HEK293 (cell line): ENCODE results near the gene TMTC1.

Experiments used
- CTCF ChIA-PET: fragments of 350-600 bp; formaldehyde crosslinking; extraction: SDS; loops from one replicate; lab custom pipeline; 2021; ENCODE audit warnings: antibody characterized with exemption; lab: Yijun Ruan, JAX
- POLR2A ChIA-PET: fragments of 300-600 bp; formaldehyde crosslinking; extraction: SDS; loops from one replicate; lab custom pipeline; 2020; ENCODE audit warnings: antibody characterized with exemption, inconsistent platforms; lab: Yijun Ruan, JAX
- H3K27ac ChIP-seq: fragments of 200-500 bp; sonication (Bioruptor generic); 2 replicates; pipeline ENCODE4 v1.5.1; 2014; ENCODE audit warnings: low read depth, low read length, control low read depth, inconsistent platforms; ENCODE audit errors: extremely low read depth
- H3K36me3 ChIP-seq, 2 experiments: fragments of 200-500 bp in 1 of 2; sonication (Bioruptor generic) in 1 of 2; 1 replicate in 1 of 2; 2 replicates in 1 of 2; pipeline ENCODE4 v1.5.1; 2014 to 2017; ENCODE audit warnings: inconsistent platforms in 2 of 2, low read length in 2 of 2; ENCODE audit not compliant: control insufficient read depth in 2 of 2, insufficient read depth in 1 of 2
- H3K4me1 ChIP-seq: fragments of 200-500 bp; sonication (Bioruptor generic); 2 replicates; pipeline ENCODE4 v1.5.1; 2014; ENCODE audit warnings: mild to moderate bottlenecking, low read length, inconsistent platforms; ENCODE audit not compliant: control insufficient read depth, insufficient read depth
- H3K4me3 ChIP-seq: 2 replicates; pipeline ENCODE4 v1.5.1; 2011; ENCODE audit warnings: low read depth, mild to moderate bottlenecking, control low read depth, low read length, moderate library complexity
- H3K9me3 ChIP-seq: fragments of 200-500 bp; sonication (Bioruptor generic); 2 replicates; pipeline ENCODE4 v1.5.1; 2014; ENCODE audit warnings: low read depth, low read length, inconsistent platforms; ENCODE audit not compliant: control insufficient read depth, insufficient read depth
- ATF2 ChIP-seq: fragments of 450-650 bp; formaldehyde crosslinking; IDR thresholded peaks from 2 replicates; pipeline ENCODE4 v1.5.1; 2016; ENCODE audit warnings: missing biosample characterization, missing genetic modification characterization, low read depth
- BCL11A ChIP-seq: fragments of 450-650 bp; formaldehyde crosslinking; IDR thresholded peaks from 2 replicates; pipeline ENCODE4 v1.5.1; 2016; ENCODE audit warnings: low read depth, missing biosample characterization, missing genetic modification characterization
- ELK4 ChIP-seq: IDR thresholded peaks from 2 replicates; pipeline ENCODE4 v1.6.1; 2011; ENCODE audit warnings: mild to moderate bottlenecking, low read depth, low read length, borderline replicate concordance
- KLF1 ChIP-seq: fragments of 450-650 bp; formaldehyde crosslinking; IDR thresholded peaks from 2 replicates; pipeline ENCODE4 v1.5.1; 2016; ENCODE audit warnings: missing biosample characterization, missing genetic modification characterization
- SETDB1 ChIP-seq: IDR thresholded peaks from one replicate; pipeline ENCODE4 v1.6.1; 2017; ENCODE audit warnings: mild to moderate bottlenecking, low read length, moderate library complexity, mixed read lengths; ENCODE audit not compliant: insufficient read length
- YY1 ChIP-seq: fragments of 450-650 bp; formaldehyde crosslinking; IDR thresholded peaks from 2 replicates; pipeline ENCODE4 v1.5.1; 2018; ENCODE audit warnings: missing biosample characterization, missing genetic modification characterization
- ZFHX2 ChIP-seq: fragments of 450-650 bp; formaldehyde crosslinking; conservative IDR thresholded peaks from 2 replicates; pipeline ENCODE4 v1.5.1; 2016; ENCODE audit warnings: missing biosample characterization, missing genetic modification characterization
- ZNF18 ChIP-seq: fragments of 450-650 bp; formaldehyde crosslinking; IDR thresholded peaks from 2 replicates; pipeline ENCODE4 v1.5.1; 2016; ENCODE audit warnings: missing biosample characterization, missing genetic modification characterization
- ZNF19 ChIP-seq: fragments of 450-650 bp; formaldehyde crosslinking; IDR thresholded peaks from 2 replicates; pipeline ENCODE4; 2016; ENCODE audit warnings: missing biosample characterization, missing genetic modification characterization, low read depth
- ZNF202 ChIP-seq: fragments of 450-650 bp; formaldehyde crosslinking; IDR thresholded peaks from 2 replicates; pipeline ENCODE4 v1.5.1; 2016; ENCODE audit warnings: missing biosample characterization, missing genetic modification characterization, borderline replicate concordance
- ZNF223 ChIP-seq: fragments of 450-650 bp; formaldehyde crosslinking; IDR thresholded peaks from 2 replicates; pipeline ENCODE4 v1.5.1; 2016; ENCODE audit warnings: missing biosample characterization, missing genetic modification characterization
- ZNF394 ChIP-seq: fragments of 450-650 bp; formaldehyde crosslinking; IDR thresholded peaks from 2 replicates; pipeline ENCODE4 v1.5.1; 2016; ENCODE audit warnings: missing biosample characterization, missing genetic modification characterization, mild to moderate bottlenecking, moderate library complexity, borderline replicate concordance
- ZNF416 ChIP-seq: fragments of 450-650 bp; formaldehyde crosslinking; IDR thresholded peaks from 2 replicates; pipeline ENCODE4 v1.5.1; 2016; ENCODE audit warnings: missing biosample characterization, missing genetic modification characterization
- ZNF585B ChIP-seq: fragments of 450-650 bp; formaldehyde crosslinking; IDR thresholded peaks from 2 replicates; pipeline ENCODE4 v1.5.1; 2016; ENCODE audit warnings: missing biosample characterization, missing genetic modification characterization
- ZNF610 ChIP-seq: fragments of 450-650 bp; formaldehyde crosslinking; IDR thresholded peaks from 2 replicates; pipeline ENCODE4 v1.5.1; 2016; ENCODE audit warnings: missing biosample characterization, missing genetic modification characterization, borderline replicate concordance
- ZNF776 ChIP-seq: fragments of 450-650 bp; formaldehyde crosslinking; IDR thresholded peaks from 2 replicates; pipeline ENCODE4 v1.5.0; 2017; ENCODE audit warnings: missing biosample characterization, missing genetic modification characterization, borderline replicate concordance
- ZNF777 ChIP-seq: fragments of 450-650 bp; formaldehyde crosslinking; IDR thresholded peaks from 2 replicates; pipeline ENCODE4 v1.5.1; 2017; ENCODE audit warnings: missing biosample characterization, missing genetic modification characterization, borderline replicate concordance
- ZNF830 ChIP-seq: fragments of 450-650 bp; IDR thresholded peaks from 2 replicates; pipeline ENCODE4 v1.5.0; 2018; ENCODE audit warnings: missing biosample characterization, missing genetic modification characterization, low read depth, mild to moderate bottlenecking, moderate library complexity
- ZSCAN4 ChIP-seq: fragments of 450-650 bp; formaldehyde crosslinking; IDR thresholded peaks from 2 replicates; pipeline ENCODE4 v1.5.1; 2017; ENCODE audit warnings: missing biosample characterization, missing genetic modification characterization
- ZXDB ChIP-seq: fragments of 450-650 bp; formaldehyde crosslinking; IDR thresholded peaks from 2 replicates; pipeline ENCODE4 v1.5.1; 2016; ENCODE audit warnings: missing biosample characterization, missing genetic modification characterization

Gene TMTC1

GRCh38 chr12:29738365-29738764 lies 45.4 kb downstream of the TMTC1 start (continued):
- TF ChIP-seq ZNF416 = no peak
- no peak for TF ChIP-seq ZNF394 (tag by site-specific recombination)
- TF ChIP-seq SETDB1 = no peak
- no peak for TF ChIP-seq ZFHX2 (tag by site-specific recombination)
- TF ChIP-seq ZNF19 (tag by site-specific recombination) = no peak
- TF ChIP-seq ZNF585B (tag by site-specific recombination) = no peak
- no peak for TF ChIP-seq YY1 (tag by site-specific recombination)

- CTCF ChIA-PET = no interaction called here
- H3K9me3 ChIP-seq = no peaks in the 10 kb centered on the region
- POLR2A ChIA-PET = no interaction called here
- TF ChIP-seq ELK4 = no peak
- TF ChIP-seq ZSCAN4 (tag by site-specific recombination) = no peak
- no peak for TF ChIP-seq ZNF223 (tag by site-specific recombination)
- no peak for TF ChIP-seq ZXDB (tag by site-specific recombination)
- no peak for TF ChIP-seq ZNF776 (tag by site-specific recombination)
- TF ChIP-seq ZNF202 (tag by site-specific recombination) = no peak
- TF ChIP-seq ZNF610 (tag by site-specific recombination) = no peak
- TF ChIP-seq BCL11A (tag by site-specific recombination) = no peak
- TF ChIP-seq ZNF18 (tag by site-specific recombination) = no peak
- no peak for TF ChIP-seq ZNF830 (tag by site-specific recombination)
- TF ChIP-seq ATF2 = no peak
- no peak for TF ChIP-seq KLF1 (tag by site-specific recombination)
- TF ChIP-seq ZNF777 (tag by site-specific recombination) = no peak
- TF ChIP-seq, all 188 proteins: peak for 0
- Histone ChIP-seq H3K27ac (no peak overlapping the region), H3K4me1 (peaks cover 20% of the 10 kb centered on the region), H3K36me3 (no peaks in the 10 kb centered on the region; a peak in 1 of 3 replicates), H3K4me3 (no peak overlapping the region)
These were observed 46.1 kb downstream of the TMTC1 start for GRCh38 chr12:29737644-29738043.
